ENCODE data around the gene CDC14B.
"Not testable (repeated sequence)": the region's sequence is repeated elsewhere in the genome, so short reads cannot be mapped to it uniquely, and the experiment has no call there.

CDC14B gene

DNA sequence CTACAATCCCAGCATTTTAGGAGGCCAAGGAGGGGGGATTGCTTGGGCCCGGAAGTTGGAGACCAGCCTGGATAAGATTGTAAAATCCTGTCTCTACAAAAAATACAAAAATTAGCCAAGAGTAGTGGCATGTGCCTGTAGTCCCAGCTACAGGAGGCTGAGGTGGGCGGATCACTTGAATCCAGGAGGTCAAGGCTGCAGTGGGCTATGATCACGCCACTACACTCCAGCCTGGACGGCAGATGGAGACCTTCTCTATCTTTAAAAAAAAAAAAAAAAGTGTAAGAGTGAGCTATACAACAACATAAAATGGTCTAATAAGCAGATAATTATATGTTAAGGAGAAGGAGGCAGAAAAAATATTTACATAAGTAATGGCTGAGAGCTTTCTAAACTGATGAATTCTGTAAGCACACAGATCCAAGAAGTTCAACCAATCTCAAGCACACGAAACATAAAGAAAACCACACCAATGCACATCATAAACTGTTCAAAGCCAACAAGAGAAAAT lies 23.0 kb downstream of the CDC14B start:
- in situ Hi-C loops (cut with MboI; ENCODE audit: low sequenced_read_pairs), result no loop called here

GRCh38 chr9:96587338-96588315 lies 32.0 kb downstream of the CDC14B start:
- in situ Hi-C loops (cut with MboI; ENCODE audit: low sequenced_read_pairs), result no loop called here

DNA sequence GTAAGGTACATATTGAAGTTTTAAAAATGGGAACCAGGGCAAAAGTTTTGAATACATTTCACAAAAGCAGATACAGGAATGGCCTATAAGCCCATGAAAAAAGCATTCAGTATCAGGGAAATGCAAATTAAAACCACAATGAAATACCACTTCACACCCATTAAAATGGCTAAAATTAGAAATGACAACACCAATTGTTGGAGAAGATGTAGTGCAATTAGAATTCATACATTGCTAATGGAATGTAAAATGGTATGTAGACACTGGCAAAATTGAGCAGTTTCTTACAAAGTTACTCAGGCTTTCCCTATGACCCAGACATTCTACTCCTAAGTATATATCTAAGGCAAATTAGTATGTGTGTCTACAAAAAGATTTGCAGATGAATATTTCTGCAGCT lies 34.2 kb downstream of the CDC14B start:
- in situ Hi-C loops (cut with MboI; ENCODE audit: low sequenced_read_pairs), result no loop called here

DNA sequence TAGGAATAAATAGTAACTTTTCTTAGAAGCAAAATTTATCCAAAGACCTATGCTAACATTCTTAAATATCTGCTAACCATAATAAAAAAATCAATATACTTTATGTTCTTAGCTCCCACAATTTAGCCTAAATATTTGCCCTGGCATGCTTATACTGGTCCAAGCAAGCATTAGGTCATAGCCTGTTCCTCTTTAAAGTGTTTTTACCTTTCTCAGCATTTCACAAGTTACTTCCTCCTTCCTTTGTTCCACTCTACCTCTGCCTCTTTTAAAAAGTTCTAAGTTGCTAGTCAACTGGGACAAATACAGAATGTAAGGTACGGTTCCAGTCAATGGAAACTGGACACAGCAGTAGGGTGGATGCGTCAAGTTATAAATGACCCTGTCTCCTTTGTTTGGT lies 37.4 kb downstream of the CDC14B start:
- in situ Hi-C loops (cut with MboI; ENCODE audit: low sequenced_read_pairs), result not testable (repeated sequence)

- in situ Hi-C loops (cut with MboI; ENCODE audit: low sequenced_read_pairs), result no loop called here
These were observed 37.9 kb downstream of the CDC14B start for GRCh38 chr9:96581786-96582185.

DNA sequence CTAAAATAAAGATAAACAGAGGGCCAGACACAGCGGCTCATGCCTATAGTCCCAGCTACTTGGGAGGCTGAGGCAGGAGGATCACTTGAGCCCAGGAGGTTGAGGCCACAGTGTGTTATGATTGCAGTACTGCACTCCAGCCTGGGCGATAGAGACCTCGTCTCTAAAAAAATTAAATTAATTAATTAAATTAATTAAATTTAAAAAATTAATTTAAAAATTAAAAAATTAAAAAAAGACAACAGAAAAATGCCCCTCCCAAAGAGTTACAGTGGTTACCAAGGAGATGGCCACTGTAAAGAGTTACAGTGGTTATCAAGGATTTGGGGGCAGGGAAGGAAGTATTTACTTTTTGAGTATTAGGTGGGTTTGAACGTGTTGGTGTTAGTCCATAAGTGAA lies 38.3 kb downstream of the CDC14B start:
- in situ Hi-C loops (cut with MboI; ENCODE audit: low sequenced_read_pairs), result no loop called here

GRCh38 chr9:96574931-96575351 lies 44.7 kb downstream of the CDC14B start:
- in situ Hi-C loops (cut with MboI; ENCODE audit: low sequenced_read_pairs), result no loop called here

DNA sequence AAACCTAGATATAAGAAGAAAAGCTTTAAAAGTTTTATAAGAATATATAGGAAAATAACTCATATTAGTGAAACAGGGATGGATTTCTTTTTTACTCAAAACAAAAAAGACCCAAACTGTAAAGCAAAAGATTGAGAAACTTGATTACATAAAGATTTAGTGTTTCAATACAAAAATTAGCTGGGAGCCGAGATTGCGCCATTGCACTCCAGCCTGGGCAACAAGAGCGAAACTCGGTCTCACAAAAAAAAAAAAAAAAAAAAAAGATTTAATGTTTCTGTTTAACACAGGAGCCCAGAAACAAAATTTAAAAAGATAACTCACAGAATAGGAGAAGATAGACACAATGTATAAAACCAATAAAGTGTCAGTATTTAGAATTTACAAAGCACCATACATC lies 45.2 kb downstream of the CDC14B start:
- in situ Hi-C loops (cut with MboI; ENCODE audit: low sequenced_read_pairs), result no loop called here

GRCh38 chr9:96567203-96567700 lies 52.4 kb downstream of the CDC14B start:
- in situ Hi-C loops (cut with MboI; ENCODE audit: low sequenced_read_pairs), result no loop called here

DNA sequence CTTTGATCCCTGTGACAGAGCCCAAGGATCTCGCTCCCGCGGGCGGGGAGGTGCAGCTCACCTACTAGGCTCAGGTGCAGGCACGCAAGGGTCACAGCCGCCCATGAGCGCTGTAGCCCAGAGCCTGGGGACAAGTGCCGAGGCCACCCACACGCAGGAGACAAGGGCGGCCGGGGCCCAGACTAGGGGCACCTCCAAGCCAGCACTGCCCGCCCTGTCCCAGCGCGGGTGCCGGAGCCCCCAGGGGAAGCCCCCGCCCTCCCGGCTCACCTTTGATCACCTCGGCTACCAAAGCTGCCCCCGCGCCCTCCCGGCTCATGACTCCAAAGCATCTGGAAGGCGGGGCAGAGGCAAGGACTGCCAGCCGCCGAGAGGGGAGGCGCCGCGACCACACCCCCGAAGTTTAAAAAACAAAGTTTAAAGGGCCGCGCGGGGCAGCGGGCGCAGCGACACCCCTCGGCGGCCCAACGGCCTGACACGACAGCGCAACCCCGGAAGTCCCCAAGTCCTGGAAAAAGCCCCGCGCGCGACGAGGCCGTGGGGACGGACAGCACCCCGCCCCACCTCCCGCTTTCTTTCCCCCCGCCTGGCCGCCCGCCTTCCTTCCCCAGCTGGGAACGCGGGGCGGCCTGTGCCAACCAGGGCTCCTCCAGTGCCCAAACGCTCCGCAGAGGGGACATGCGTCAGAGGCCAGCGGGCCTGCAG lies 53.0 kb downstream of the CDC14B start:
- in situ Hi-C loops (cut with MboI; ENCODE audit: low sequenced_read_pairs), result no loop called here

DNA sequence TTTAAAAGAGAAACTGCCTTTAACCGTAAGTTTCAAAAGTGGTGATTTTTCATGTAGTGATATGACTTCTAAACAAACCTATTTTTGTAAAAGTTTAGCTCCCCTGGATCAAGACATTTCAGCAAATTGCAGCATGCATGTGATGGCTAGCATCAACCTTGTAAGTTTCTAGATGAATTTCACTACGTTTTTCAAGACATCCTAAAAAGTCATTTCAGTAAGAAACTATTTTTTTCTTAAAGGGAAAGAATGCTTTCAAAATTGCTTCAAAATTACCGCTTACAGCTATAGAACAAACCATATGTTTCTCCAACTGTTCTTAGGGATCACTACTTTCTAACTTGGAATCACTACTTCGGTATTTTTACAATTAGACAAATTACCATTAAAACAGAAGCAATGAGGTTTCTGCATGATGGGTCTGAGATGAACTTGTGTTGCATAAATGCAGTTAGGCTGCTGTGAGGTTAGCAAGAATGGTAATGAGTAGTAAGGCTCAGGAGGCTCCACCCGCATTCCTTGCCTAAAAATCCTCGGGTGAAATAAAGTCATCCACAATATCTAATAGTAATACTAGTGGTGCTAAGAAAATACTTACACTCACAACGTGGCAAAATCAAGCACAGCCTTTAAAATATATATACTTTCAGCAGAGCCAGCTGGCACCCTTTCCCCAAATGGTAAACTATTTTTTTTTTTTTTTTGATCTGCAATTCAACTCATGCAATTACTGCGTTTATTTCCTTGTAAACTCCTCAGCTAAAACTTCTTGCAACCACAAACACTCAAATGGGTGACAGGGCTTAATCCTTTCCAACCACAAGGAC lies 53.8 kb downstream of the CDC14B start:
- in situ Hi-C loops (cut with MboI; ENCODE audit: low sequenced_read_pairs), result no loop called here

- in situ Hi-C loops (cut with MboI; ENCODE audit: low sequenced_read_pairs), result no loop called here
These were observed 55.4 kb downstream of the CDC14B start for GRCh38 chr9:96564217-96564616.

DNA sequence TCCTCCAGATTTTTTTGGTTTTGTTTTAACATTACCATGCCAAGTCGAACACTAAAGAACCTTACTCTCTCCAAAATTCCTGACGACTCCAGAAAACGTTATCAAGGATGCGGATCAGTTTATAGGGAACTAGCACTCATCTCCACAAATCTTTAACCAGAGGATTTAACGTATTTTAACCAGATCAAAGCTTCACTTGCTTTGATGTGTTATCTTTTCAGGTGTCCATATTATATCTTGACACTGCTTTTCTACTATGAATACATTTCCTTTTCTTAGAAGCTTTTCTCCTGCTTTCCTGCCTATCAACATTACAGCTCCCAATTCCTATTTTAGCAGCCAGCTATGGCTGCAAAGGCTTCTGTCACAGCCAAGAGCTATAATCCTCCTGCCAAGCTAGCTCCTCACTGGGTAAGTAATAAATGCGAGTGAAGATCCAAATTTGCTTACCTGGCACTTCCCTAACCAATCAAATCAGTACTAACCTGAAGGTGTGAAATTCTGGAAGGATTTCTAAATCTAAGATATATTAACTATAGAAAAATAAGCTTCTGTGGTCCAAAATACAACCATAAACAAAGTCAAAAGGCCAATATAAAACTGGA lies 60.2 kb downstream of the CDC14B start:
- in situ Hi-C loops (cut with MboI; ENCODE audit: low sequenced_read_pairs), result no loop called here

DNA sequence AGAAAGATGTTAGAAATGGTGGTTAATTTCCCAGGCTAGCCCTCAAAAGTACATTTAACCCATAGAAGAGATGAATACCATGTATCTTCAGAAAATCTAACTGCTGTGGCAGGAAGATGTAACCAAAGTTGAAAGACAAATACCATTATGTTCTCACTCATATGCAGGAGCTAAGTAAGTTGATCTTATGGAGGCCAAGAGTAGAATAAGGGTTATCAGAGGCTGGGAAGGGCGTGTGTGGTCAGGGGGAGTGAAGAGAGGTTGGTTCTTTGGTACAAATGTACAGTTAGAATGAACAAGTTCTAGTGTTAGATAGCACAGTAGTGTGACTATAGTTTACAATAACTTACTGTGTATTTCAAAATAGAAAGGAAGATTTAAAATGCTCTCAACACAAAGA lies 61.7 kb downstream of the CDC14B start:
- in situ Hi-C loops (cut with MboI; ENCODE audit: low sequenced_read_pairs), result no loop called here

- in situ Hi-C loops (cut with MboI; ENCODE audit: low sequenced_read_pairs), result no loop called here
These were observed 62.8 kb downstream of the CDC14B start for GRCh38 chr9:96556701-96557461.

DNA sequence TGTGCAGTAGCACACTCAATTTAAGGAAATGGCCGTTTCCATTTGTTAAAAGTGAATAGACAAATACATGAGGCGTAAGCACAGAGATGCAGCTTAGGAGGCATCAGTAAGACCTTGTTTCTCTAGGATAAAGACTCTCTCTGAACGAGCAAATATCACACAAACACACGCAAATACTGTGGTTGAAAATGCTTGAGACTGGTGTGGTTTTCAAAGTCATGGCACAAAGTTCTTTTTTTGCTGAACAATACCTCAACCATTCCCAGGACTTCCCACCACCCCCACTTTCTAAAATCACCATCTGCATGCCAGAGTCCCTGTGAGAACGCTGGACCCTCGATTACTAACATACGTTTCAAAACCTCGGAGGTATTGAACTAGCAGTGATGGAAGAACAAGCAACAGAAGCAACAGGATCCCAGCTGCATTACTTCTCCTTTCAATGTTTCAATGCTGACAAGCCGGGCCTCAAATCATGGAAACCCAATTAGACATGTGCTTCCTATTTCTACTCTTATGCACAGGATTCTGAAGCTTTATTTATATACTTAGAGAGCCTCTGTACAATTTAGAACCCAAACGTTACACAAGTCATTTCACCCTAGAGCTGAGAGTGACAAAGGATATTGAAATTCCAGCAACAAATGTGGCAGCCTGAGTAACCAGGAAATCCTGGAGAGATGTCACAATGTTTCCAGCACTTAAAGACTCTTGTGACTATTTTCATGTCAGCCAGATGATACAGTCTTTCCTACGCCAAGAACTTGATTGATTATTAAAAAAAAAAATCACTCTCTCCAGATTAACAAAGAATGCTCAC lies 63.9 kb downstream of the CDC14B start:
- in situ Hi-C loops (cut with MboI; ENCODE audit: low sequenced_read_pairs), result no loop called here

DNA sequence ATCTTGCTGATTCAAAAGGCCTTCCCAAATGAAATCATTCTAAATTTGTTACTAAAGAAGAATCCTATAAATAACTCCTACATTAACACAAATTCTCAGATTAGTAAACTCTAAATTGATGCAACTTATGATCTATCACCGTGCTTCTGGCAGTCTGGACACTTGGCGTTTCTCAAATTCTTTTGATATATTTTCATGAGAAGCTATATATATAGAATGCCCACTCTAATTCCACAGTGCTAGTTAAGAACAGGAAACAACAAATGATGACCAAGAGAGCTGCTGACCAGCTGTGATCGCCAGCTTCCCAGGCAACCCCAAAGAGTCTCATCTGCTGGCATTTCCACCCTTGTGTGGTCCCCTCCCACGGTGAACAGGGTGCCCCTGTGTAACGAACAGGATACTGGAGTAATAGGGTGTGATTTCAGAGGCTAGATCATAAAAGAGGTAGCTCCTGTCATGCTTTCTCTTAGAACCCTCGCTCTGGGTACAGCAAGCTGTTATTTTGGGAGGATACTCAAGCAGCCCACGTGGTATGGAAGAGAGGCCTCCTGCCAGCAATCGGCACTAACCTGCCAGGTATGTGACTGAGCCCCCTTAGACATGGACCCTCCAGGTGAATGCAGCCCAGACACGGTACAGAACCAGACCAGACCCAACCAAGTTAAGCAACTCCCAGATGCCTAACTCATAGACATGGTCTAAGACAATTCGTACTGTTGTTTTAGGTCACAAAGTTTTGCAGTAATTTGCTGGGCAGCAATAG lies 64.7 kb downstream of the CDC14B start:
- in situ Hi-C loops (cut with MboI; ENCODE audit: low sequenced_read_pairs), result no loop called here

DNA sequence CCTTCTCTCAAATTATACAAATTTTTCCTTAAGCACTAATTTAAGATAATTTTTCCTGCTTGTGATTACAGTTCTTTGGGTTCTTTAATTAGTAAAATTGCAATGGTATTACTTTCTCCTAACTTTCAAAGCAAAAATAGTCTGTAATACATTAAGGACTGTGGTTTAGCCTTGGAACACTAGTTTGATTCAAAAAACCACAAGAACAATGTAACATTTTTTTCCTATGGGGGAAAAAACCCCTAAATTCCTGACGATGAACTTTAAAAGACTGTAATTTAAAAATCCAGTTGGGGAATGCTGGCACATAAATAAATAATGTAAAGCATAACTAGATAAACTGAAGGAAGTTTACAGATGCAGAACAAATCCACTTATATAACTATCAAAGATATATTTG lies 65.3 kb downstream of the CDC14B start:
- in situ Hi-C loops (cut with MboI; ENCODE audit: low sequenced_read_pairs), result no loop called here

Measured in HL-60/S4 treated with phorbol 12-myristate 13-acetate at 8.2 ng/mL for 4 days and 3 days (cell line).